GM12878 (cell line): Measurements from ENCODE around the gene ZSCAN22.

Experiments
- CHD2 ChIP-seq: IDR thresholded peaks from 2 replicates; pipeline ENCODE4 v1.6.1; 2011; ENCODE audit warnings: low read depth, low read length, improper control_type of control experiment, borderline replicate concordance
- CTCF ChIP-seq, 3 experiments: IDR thresholded peaks in 2 of 3; conservative IDR thresholded peaks in 1 of 3; 2 replicates each; pipeline ENCODE4 v1.5.1; 2011; ENCODE audit warnings: low read depth in 3 of 3, low read length in 3 of 3, mild to moderate bottlenecking in 3 of 3, control low read depth in 2 of 3, moderate library complexity in 2 of 3, inconsistent platforms in 1 of 3, mixed read lengths in 1 of 3; ENCODE audit not compliant: control insufficient read depth in 2 of 3, insufficient read depth in 1 of 3; ENCODE audit errors: extremely low read depth in 1 of 3
- PBX3 ChIP-seq: IDR thresholded peaks from 2 replicates; pipeline ENCODE4 v1.6.1; 2011; ENCODE audit warnings: mild to moderate bottlenecking, low read depth, low read length, moderate library complexity; ENCODE audit not compliant: insufficient replicate concordance
- POLR2AphosphoS5 ChIP-seq: IDR thresholded peaks from 2 replicates; pipeline ENCODE4 v1.6.1; 2011; ENCODE audit warnings: mild to moderate bottlenecking, low read length, inconsistent platforms
- RCOR1 ChIP-seq: conservative IDR thresholded peaks from 2 replicates; pipeline ENCODE4 v1.6.1; 2012; ENCODE audit warnings: low read depth, low read length, improper control_type of control experiment
- SIN3A ChIP-seq: IDR thresholded peaks from 2 replicates; pipeline ENCODE4 v1.6.1; 2012; ENCODE audit warnings: low read depth, low read length, improper control_type of control experiment
- ZNF24 ChIP-seq: fragments of 450-650 bp; IDR thresholded peaks from 2 replicates; pipeline ENCODE4 v1.6.1; 2017; ENCODE audit warnings: antibody characterized with exemption, mild to moderate bottlenecking

- TF ChIP-seq RCOR1 (no peak), PBX3 (no peak), POLR2AphosphoS5 (no peak), SIN3A (no peak), CHD2 (no peak), CTCF (IDR thresholded peaks at IDR 0.05 in 2 of 3, conservative IDR thresholded peaks at IDR 0.05 in 1 of 3; ENCODE audit: control insufficient read depth in 2 of 3, extremely low read depth in 1 of 3, insufficient read depth in 1 of 3, low read depth in 3 of 3, low read length in 3 of 3) (no peak), ZNF24 (no peak)
Measured at GRCh38 chr19:58379246-58379645, 52.5 kb downstream of the ZSCAN22 start.
